GM12872 (cell line): ENCODE results near the gene WBP2.

ENCODE experiments used
- TF ChIP-seq, protein P1 (sequence below): IDR thresholded peaks from 3 replicates; pipeline ENCODE4 v1.5.1; 2011; ENCODE audit warnings: low read depth, mild to moderate bottlenecking, low read length, moderate library complexity; ENCODE audit not compliant: insufficient read depth

The WBP2 gene

DNA sequence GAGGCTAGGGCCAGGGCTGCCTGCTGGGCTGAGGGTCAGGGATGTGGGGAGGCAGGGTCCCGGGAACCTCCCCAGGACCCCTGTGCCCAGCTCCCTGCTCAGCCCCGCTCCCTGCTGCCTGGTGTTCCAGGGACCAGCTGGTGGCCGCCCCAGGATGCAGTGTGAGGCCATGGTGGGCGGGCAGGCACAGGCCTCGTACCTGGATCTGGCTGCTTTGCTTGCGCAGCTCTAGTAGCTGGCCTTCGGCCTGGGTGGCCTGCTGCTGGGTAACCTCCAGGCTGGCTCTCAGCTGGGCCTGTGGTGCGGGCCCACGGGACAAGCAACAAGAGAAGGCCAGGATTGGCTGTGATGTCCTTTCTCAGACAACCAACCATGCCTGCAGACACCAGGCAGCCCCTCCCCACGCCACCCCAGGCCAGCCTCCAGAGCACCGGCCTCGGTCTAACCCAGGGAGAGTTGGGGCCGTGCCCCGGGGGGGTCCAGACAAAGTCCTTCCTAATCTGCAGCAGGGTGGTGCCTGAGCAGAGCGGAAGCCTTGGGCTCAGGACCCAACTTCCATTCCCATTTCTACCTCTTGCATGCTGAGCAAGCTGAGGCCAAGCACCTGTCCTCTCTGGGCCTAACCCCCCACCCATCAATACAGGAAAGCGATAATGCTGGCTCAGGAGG, 37.6 kb upstream of the WBP2 start:
- TF ChIP-seq, protein P1, sequence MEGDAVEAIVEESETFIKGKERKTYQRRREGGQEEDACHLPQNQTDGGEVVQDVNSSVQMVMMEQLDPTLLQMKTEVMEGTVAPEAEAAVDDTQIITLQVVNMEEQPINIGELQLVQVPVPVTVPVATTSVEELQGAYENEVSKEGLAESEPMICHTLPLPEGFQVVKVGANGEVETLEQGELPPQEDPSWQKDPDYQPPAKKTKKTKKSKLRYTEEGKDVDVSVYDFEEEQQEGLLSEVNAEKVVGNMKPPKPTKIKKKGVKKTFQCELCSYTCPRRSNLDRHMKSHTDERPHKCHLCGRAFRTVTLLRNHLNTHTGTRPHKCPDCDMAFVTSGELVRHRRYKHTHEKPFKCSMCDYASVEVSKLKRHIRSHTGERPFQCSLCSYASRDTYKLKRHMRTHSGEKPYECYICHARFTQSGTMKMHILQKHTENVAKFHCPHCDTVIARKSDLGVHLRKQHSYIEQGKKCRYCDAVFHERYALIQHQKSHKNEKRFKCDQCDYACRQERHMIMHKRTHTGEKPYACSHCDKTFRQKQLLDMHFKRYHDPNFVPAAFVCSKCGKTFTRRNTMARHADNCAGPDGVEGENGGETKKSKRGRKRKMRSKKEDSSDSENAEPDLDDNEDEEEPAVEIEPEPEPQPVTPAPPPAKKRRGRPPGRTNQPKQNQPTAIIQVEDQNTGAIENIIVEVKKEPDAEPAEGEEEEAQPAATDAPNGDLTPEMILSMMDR = no peak

DNA sequence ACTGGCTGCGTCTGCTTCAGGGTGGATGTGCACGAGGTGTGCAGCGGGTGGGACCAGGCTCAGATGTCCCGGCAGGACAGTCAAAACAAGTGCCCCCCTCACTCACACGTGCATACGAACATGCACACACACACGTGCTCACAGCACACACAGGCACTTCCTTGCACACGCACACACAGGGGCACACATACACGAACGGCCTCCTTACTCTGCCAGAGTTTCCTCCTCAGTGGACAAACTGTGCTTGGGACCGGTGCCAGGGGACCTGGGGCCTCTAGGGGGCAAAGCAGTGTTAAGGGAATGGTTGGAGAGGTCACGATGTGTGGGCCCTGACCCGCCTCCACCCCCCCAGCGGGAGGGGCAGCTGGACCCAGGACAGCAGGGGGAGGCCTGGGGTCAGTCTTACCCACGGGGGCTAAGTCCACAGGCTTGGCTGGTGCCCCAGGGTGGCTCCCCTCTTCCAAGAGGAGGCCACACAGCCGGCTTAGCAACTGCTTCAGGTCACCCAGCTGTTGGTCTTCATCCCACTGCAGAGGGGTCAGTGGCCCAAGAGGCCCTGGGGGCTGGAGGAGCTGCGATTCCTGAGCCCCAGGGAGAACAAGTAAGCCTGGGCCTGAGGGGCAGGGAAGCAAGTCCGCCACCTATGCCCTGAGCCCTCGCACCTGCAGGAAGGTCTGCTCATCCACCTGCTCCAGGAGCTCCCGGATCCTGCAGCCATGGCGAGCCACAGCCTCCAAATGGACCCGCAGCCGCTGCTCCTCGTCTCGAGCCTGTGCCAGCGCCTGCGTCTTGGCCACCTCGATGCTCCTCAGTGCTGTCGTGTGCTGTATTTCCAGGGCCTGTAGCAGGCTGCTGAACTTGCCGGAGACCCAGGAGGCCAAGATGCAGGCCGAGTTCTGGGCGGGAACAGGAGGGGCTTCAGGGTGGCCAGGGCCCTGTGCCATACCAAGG, 36.7 kb upstream of the WBP2 start:
- TF ChIP-seq, protein P1 = no peak

DNA sequence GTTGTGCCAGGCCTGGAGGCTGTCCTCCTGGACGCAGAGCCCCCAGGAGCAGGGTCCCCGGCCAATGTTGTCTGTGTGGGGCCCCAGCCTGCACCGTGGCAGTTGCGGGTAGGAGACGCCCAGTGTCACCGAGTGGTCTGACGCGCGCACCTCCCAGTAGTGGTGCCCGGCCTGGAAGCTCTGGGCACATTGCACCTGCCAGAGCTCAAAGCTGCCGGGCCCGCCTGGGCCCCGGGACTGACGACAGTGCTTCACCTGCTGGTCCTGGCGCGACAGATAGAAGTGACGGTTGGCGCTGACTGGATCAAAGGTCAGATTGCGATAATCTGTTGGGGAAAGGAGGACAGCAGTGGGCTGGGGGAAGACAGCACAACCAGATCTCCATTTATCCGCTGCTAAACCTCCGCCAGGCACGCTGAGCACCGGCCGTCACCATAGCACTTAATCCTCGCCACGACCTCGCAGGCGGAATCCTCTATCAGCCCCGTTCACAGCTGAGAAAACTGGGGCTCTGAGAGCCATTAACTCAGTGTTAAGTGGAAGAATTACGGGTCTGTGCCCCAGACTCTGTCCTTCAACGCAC, 36.0 kb upstream of the WBP2 start:
- TF ChIP-seq, protein P1 = no peak

DNA sequence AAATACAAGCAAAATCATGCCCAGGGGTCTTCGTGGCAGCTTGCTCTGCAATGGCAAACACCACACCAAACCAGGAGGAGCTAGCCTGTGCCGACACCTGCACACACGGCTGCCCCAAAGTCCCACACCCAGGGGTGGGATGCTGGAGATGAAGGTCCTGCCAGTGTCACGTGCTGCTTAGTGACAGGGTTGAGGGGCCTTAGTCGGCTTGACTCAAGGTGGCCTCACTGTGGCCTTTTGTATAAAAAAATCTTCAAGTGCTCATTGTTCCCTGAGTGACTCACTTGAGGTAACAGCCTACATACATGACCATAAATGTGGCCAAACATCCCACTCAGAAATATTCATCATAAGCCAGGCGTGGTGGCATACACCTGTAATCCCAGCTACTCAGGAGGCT, 34.3 kb upstream of the WBP2 start:
- TF ChIP-seq, protein P1 = 0 out of 3 replicates have a peak, but pooled peaks have one; percentile 4

DNA sequence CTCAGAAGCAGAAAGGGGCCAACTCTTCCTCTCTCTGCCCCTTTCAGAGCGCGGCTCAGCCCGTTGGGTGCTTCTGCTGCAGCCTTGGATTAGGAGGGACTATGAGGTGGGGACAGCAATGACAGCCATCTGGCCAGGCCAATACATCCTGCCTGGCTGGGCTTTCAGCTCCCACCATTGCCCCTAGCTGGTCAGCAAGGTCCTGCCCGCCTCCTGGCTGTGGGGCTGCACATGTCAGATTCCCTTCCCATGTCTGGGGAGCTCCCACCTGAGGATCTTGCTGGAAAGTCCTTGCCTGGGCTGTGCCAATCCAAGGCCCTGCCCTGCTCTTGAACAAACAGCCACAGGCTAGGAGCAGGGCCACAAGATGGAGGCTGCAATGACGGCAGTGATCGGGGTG, 33.3 kb upstream of the WBP2 start:
- TF ChIP-seq, protein P1 = no peak

DNA sequence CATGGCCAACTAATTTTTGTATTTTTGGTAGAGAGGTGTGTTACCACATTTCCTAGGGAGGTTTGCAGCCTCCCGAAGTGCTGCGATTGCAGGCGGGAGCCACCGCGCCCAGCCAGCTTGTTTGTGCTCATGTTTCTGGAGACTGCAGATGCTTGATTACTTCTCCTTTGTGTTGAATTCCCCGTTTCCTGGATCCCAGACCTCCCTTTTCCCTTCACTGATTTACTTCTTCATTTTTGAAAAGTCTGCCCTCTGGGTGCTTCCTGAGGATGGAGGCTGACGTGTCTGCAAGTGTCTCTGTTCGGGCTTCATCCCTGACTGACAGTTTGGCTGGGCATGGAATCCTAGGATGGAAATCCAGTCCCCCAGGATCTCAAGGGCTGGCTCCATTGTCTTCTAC, 30.3 kb upstream of the WBP2 start:
- TF ChIP-seq, protein P1 = no peak
